Measurements from ENCODE around the gene TAMALIN.

Gene TAMALIN

DNA sequence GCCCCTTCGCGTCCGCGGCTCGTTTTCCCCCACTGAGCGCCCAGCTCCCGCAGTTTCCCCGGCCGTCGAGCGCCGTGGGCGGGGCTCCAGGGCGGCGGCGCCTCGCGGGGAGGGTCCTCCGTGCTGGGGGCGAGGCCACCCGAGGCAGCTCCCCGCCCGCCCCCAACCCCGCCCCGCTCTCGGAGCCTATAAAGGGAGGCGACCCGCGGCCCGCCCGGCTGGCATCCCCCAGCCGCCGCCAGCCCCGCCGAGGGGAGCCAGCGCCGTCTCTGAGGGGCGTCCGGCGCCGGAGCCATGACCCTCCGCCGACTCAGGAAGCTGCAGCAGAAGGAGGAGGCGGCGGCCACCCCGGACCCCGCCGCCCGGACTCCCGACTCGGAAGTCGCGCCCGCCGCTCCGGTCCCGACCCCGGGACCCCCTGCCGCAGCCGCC is at the start of gene TAMALIN:
TSS of gene TAMALIN (plus strand) at position 221 of the 432 bp plus-strand sequence. CDS start at position 295, 74 bp downstream.
- peak; percentile 37 for DNase-seq

DNA sequence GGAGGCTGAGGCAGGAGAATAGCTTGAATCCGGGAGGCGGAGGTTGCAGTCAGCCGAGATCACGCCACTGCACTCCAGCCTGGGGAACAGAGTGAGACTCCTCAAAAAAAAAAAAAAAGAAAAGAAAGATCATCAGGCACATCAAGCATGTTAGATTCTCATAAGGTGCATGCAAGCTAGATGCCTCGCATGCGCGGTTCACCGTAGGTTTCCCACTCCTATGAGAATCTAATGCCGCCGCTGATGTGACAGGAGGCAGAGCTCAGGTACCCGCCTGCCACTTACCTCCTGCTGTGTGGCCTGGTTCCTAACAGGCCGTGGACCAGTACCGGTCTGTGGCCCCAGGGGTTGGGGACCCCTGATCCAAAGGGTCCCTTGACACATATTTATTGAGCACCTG is 48.2 kb upstream of the TAMALIN start:
- no peak for DNase-seq

DNA sequence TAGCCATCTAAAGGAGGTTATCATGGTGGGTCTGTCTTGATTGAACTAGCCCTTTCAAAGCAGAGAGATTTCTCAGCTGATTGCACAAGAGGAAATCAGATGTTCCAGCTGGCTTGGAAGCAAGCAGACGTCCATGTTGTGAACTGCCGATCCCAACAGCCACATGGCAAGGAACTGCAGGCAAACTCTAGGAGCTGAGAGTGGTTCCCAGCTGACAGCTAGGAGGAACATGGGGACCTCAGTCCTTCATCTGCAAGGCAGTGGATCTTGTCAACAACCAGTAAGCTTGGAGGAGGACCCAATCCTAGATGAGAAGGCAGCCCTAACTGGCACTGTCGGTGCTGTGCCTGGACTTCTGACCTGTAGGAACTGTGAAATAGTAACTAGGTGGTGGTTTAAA is 47.5 kb upstream of the TAMALIN start:
- no peak for DNase-seq

DNA sequence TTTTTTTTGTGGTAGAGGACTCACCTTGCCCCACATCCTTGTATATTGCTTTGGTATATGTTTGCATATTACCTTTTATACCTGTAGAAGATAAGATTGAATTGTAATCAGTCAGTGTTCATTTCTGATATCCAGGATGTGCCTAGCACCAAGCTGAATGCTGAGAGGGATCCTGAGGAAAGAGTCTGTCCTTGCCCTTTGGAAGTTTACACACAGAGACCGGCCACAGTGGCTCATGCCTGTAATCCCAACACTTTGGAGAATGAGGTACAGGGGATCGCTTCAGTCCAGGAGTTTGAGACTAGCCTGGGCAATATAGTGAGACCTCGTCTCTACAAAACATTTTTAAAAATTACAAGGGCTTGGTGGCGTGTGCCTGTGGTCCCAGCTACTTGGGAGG is 46.8 kb upstream of the TAMALIN start:
- no peak for DNase-seq

DNA sequence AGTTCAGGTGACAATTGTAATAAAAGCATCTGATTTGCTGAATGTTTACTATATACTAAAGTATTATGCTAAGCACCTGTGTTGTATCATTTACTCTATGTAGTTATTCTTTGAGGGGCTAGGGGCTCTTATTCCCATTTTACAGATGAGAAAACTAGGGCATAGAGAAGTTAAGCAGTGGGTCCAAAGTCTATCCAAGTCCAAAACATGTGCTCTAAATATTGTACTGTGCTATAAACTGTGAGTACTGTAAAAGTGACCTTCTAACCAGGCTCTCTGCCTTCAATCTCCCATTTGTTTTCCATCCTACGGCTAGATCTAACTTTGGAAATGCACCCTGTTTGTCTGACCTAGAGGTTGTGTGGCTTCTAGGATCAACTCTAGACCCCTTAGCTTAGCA is 46.3 kb upstream of the TAMALIN start:
- DNase-seq, result no peak

DNA sequence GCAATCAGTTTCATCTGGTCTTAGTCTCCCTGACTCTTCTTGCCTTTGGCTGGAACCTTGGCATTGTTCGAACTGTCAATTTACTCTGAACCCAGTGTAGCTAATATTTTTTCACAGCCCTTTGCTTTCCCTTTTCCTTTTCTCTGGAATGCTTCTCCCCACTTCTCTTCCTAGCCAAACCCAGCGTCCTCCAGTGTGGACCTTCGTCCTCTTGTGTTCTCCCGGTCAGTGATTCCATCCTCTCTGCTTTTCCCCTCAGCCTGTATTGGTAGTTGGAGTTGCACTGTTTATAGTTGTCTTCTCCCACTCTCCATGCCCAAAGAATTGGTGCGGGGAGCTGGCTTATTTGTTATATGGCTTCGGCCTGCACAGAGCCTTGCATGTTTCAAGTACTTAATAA is 45.9 kb upstream of the TAMALIN start:
- DNase-seq, result no peak

DNA sequence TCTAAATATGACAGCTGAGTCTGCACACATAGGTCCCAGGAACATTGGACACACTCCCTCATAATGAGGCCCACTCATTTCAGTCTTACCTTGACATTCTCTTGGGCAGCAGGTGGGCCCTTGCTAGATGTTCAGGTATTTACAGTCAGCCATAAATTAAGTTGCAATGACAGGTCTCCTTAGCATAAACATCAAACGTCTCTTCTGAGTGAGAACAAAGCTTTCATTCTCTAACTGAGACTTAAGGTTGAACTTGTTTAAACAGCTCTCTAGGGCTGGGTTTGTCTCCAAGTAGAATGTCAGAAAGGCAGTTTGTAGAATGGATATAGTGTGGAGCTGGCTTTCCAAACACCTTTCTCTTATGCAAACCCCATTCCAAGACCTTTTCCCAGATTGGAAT is 44.9 kb upstream of the TAMALIN start:
- no peak for DNase-seq

DNA sequence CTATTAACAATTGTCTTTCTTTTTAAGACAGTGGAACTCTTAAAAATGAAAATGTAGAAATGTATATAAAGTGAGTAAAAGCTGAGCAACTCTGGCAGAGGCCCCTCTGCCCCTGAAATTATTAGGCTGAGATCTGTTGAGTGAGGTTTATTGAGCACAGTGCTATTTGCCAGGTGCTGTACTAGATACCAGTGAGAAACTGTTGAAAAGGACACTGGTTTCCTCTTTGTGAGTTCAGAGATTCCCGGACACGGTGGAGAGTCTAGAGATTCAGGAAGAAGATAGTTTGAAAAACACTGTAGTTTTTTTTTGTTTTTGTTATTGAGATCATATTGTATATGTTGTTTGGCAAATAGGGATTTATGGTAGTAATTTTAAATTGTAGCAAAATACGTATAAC is 44.0 kb upstream of the TAMALIN start:
- DNase-seq, result no peak

DNA sequence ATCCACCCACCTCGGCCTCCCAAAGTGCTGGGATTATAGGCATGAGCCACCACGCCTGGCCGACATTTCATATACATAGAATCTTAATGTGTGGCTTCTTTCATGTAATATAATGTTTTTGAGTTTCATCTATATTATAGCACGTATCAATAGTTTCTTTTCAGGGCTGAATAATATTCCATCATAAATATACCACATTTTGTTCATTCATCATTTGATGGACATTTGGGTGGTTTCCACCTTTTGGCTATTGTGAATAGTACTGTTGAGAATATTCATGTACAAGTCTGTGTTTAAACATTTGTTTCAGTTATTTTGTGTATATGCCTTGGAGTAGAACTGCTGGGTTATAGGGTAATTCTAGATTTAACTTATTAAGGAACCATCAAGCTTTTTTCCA is 43.3 kb upstream of the TAMALIN start:
- DNase-seq, result no peak

DNA sequence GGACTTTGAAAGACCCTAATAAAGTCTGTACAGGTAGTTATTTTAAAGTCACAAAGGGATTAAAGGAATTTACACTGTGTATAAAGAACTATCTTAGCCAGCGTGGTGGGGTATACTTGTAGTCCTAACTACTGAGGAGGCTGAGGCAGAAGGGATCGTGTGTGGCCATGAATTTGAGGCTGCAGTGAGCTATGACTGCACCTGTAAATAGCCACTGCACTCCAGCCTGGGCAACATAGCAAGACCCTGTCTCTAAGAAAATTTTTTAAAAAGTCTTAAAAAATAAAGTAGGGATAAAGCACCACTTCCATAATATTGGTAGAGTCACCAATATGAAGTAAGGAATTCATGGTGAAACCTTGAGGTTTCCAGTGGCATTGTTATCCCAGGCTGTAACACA is 37.1 kb upstream of the TAMALIN start:
- no peak for DNase-seq

DNA sequence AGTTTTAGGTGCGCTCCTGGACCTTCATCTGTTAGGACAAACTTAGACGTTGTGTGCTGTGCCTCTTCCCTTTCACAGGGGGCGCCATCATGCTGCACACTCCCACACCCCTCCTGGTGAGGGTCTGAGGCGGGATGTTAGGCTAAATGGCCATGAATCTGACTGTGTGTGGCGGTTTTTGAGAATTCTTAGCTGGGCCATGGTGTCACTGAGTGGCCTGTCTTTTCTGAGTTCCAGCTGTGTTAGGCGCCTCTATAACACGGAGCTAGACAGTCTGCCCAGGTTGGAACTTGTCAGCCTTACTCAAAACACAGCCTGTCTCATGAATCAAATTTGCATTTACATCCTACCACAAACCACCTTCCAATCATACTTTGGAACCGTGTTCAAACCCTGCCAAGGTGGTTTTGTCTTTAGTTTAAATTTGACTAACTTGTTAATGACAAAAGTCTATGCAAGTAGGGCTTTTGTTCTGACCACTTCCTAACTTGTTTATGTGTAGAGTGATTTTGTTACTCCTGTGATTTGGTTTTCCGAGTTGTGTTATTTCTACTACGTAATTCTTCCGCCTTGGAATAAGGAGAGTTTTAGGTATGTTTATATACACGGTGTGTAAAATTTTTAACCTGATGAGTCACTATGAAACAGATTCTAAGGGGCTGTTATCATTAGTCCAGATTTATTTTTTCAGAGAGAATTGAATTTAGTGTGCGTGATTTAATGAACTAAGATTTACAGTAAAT is 35.7 kb upstream of the TAMALIN start:
- peak; percentile 47 for DNase-seq

DNA sequence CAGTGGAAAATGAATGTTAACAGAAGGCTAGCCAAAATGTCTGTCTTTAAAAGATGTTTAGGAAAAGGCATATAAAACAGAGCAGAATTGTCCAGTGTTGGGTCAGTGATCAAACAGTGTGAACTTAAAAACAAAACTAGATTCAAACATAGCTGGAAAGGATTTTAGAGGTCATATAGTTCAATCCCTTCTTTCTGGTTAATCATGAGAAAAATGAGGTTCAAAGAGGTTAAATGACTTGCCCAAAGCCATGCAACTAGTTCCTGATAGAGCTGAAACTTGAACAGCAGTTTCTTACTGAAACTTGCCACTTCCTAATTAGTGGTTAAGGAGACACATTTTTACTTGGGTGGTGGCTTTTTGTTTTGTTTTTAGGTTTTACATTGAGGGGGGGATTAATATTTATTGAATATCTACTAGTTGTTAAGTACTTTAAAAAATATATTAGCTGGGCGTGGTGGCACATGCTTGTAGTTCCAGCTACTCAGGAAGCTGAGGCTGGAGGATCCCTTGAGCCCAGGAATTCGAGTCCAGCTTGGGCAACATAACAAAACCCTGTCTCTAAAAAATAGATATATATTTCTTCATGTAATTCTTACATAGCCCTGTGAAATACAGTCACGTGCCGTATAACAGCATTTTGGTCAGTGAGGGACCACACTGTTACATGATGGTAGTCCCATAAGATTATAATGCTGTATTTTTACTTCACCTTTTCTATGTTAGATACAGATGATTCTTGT is 34.9 kb upstream of the TAMALIN start:
- no peak for DNase-seq

DNA sequence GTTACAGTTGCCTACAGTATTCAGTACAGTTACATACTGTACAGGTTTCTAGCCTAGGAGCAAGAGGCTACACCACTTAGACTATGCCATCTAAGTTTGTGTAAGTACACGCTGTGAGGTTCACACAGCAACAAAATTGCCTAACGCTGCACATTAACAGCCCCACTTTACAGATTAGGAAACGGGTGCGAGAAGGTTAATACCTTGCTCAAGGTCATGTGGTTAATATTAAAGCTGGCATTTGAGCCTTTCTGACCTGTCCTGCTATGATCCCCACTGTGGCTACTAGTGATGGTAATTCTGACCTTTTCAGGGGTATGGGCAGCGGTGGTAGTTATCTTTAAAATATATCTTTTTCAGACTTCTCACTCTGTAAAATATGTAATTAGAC is 34.3 kb upstream of the TAMALIN start:
- no peak for DNase-seq

DNA sequence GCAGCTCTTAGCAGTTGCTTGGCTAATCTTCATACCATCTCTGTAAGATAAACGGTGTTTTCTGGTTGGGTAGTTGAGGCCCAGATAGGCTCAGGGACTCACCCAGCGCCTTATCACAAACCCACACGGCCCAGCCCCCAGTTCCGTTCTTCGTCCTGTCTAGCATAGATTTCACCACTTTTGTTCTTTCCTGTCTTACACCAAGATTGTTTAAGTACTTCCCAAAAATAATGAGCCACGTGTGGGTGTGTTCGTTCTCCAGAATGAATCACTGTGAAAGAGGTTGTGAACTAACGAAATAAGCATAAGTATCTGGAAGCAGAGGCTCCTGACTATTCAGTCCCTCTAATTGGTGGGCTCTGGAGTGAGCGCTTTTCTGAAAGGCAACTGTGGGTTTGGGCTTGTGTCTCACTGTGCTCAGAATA is 33.9 kb upstream of the TAMALIN start:
- DNase-seq, result peak; percentile 34

DNA sequence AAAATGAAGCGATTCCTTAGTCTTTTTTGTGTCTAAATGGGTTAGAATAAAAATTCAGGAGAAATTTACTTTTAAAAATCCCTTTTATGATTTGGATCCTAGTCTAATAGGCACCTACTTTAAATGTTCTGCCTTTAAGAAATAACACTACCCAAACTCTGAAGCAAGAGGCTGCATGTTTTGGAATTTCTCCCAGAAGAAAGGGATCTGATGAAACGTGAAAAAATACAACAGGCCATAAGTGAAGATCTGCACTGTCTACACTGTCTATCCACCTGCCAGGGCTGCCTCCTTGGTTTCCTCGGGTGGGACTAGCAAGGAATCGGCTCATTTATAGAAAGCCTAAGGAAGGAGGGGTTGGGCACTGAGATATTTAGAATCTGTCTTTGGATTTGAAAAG is 33.2 kb upstream of the TAMALIN start:
- no peak for DNase-seq

DNA sequence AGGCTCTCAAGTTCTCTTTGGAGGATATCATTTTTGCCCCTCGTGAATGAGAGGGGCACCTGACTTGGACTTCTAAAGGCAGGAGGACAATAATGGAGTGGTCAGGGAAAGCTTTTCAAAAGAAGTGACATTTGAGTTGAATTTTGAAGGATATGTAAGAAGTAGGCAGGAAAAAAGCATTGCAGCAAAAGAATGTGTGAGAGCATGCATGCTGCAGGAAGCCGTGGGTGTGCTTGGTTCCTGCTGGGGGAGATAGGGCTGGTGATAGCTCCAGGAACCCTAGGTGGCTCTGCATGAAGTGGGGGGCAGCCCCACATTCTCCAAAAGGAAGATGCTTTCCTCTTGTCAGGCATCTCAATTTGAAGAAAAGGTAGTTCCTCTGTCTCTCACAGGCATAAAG is 32.1 kb upstream of the TAMALIN start:
- DNase-seq, result no peak

DNA sequence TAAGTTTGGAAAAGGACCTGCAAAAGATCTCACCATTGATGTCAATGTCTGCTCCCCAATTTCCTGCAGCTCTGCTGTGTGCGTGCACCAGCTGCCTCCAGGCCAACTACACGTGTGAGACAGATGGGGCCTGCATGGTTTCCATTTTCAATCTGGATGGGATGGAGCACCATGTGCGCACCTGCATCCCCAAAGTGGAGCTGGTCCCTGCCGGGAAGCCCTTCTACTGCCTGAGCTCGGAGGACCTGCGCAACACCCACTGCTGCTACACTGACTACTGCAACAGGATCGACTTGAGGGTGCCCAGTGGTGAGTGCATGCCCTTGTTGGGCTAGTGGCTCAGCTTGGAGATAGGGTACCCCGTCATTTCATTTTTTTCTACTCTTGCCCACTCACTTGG is 31.6 kb upstream of the TAMALIN start:
- DNase-seq, result no peak

DNA sequence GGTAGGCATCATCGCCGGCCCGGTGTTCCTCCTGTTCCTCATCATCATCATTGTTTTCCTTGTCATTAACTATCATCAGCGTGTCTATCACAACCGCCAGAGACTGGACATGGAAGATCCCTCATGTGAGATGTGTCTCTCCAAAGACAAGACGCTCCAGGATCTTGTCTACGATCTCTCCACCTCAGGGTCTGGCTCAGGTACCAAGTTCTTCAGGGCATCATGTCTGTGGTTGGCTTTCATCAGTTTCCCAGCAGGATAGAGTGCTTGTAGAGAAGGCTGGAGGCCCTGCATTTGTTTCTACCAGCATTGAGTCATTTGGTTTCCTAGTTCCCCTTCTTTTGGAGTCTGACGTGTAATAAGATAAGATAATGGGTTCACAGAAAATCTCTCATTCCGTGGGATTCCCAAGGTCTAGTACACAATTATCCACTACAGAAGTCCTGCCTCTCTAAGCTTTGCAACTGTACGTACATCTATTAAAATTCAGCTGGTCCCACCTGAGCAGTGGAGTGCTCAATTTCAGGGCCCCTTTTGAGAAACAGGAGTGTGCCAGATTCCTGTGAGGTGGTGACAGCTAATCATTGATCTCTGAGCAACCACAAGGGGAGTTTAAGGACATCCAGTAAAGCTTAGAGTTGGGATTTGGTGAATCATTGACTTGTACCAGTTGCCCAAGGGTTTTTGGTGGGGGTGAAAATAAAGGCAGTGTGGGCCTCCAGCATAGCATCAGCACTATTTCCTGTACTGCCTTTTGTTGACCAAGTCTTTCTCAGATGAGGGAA is 30.2 kb upstream of the TAMALIN start:
- peak; percentile 79 for DNase-seq

DNA sequence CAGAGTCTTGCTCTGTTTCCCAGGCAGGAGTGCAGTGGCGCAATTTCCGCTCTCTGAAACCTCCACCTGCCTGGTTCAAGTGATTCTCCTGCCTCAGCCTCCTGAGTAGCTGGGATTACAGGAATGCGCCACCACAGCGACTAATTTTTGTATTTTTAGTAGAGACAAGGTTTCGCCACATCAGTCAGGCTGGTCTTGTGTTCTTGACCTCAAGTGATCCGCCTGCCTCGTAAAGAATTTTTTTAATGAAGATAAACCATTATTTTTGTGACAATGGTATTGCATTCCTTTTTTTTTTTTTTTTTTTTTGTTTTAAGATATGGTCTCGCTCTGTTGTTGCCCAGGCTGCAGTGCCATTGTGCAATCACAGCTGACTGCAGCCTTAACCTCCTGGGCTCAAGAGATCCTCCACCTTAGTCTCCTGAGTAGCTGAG is 29.4 kb upstream of the TAMALIN start:
- no peak for DNase-seq

DNA sequence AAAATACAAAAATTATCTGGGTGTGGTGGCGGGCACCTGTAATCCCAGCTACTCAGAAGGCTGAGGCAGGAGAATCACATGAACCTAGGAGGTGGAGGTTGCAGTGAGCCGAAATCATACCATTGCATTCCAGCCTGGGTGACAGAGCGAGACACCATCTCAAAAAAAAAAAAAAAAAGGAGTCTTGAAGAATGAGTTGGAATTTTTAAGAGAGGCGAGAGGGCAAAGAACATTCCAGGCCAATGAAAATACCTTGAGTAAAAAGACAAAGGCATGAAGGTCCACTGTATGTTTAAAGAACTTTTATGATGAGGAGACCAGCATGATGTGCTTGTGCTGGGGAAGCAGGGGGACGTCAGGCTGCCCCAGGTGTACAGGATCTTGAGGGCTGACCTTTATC is 27.4 kb upstream of the TAMALIN start:
- DNase-seq, result peak; percentile 64

DNA sequence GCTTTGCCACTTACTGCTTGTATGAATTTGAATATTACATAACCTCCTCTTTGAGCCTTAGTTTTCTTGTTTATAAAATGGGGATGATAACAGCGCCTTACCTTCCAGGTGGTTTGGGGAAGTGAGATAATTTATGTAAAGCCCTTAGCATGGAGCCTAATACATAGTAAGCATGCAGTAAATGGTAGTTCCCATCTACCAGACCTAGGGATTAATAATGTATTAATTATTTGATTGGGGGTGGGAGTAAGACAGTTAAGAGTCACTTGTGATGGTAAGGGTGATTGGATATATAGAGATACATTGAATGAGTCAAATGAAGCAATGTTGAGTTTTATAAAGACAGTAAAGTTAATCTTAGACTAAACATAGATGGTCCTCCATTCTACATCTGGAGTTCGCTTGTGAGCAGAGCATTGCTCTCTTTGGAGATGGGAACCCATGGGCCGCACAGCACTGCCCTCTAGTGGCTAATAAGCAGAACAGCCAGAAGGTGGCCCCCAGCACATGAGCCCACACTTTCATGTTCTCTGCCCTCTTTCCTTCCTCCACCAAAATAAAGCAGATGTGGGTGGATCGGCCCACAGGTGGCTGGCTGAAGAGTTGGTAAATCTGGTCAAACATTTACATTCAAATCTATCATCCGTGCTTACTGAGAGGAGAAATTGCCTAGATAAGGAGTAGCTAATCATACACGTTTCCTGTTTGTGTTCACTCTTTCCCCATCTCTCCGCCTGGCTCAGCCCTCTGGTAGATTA is 26.5 kb upstream of the TAMALIN start:
- peak; percentile 70 for DNase-seq

DNA sequence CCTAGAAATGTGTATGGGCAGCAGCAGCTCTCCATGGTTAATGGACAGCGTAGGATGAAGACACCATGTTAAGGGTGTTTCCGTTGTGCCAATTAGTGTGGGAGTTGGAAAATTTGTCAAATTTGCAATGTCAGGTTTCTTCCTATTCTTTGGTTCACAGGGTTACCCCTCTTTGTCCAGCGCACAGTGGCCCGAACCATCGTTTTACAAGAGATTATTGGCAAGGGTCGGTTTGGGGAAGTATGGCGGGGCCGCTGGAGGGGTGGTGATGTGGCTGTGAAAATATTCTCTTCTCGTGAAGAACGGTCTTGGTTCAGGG is 26.0 kb upstream of the TAMALIN start:
- no peak for DNase-seq

DNA sequence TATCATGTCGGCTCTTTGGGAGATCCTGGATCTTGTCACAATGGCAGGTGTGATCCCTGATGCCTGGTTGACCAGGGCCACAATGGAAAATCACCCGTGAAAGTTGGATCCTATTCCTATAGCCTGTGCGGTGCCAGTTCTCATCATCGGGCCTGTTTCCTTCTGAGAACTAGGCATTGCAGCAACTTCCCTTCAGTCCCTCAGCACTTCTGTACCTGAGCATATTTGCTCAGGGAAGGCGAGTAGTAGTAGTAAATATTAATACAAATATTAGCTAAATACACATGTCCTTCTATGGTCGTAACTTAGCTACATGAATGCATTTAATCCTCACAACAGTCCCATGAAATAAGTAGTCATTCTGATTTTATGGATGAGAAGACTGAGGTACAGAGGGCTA is 22.1 kb upstream of the TAMALIN start:
- no peak for DNase-seq
